Measurements from ENCODE around the gene PITX3. TPM values are rescaled to one million over a fixed set of nuclear protein-coding genes. Genes with fewer than 3 reads are reported as not detected.
"Not testable (repeated sequence)": the region's sequence is repeated elsewhere in the genome, so short reads cannot be mapped to it uniquely, and the experiment has no call there.

The PITX3 gene
- total RNA-seq, 1 experiment from 2014 or later: not detected

GRCh38 chr10:102255404-102255803 lies 14.1 kb upstream of the PITX3 start:
- DNase-seq (ENCODE audit: low spot score): no peak

DNA sequence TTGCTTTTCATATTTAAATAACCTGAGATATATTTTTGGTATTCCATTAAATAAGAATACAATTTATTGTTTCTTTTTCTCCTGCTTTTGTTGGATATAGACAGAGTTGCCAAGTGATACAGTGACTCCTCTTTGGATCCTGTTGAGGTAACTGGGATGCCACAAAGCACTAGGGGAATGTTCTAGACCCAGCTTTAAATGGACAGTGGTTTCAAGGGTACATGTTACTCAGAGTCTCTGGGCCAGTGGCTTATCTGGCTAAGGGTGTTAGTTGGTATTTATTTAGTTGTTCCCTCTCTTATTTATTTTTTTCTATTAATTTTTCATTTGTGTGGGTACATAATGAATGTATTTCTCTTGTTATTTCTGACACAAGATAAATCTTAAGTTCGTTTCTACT lies 13.1 kb upstream of the PITX3 start:
- no peak for DNase-seq (ENCODE audit: low spot score)

GRCh38 chr10:102252508-102252907 lies 11.2 kb upstream of the PITX3 start:
- DNase-seq (ENCODE audit: low spot score): not testable (repeated sequence)

GRCh38 chr10:102247734-102248133 lies 6.4 kb upstream of the PITX3 start:
- no peak for DNase-seq (ENCODE audit: low spot score)

GRCh38 chr10:102246261-102246660 lies 4.9 kb upstream of the PITX3 start:
- DNase-seq (ENCODE audit: low spot score): peak; percentile 28

- no peak for DNase-seq (ENCODE audit: low spot score)
Measured at GRCh38 chr10:102245932-102246251, 4.6 kb upstream of the PITX3 start.

DNA sequence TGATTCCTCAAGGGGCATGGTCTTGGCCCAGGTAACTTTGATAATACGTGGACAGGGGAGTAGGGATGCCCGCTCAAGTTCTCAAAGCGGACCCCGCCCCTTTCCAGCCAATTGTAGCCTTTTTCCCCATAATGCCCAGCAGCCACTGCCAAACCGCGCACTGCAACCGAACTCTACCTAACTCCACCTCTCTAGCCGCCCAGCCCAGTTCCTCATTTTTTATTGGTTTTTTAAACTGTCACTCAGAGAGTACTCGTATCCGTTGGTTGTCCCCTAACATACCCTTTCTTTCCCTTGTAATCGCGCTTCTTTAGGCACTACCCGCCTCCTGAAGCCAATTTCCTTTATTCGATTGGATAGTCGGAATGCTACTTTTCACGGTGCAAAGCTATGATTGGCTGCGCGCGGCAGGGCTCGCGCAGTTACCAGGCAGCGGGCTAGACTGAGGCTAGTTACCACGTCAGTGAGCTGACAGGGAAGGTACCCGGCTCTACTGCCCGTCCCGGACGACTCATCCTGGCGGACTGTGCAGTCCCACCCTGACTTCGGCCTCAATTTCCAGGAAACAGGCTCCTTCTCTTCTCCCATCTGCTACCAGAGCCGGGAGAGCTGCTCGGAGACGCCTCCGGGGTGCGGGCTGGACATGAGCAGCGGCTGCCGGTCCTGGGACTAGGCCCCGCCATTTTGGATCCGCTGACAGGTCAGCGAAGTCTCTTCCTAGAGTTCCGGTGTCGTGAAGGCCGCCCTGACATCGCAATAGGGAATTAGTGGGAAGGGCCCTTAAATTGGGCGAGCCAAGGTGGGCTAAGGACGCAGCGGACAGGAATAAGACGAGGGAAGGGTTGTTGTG lies 4.0 kb upstream of the PITX3 start, which contains the start of gene GBF1:
GBF1 (plus strand) TSS at position 451 of the 850 bp plus-strand sequence. CDS start 13,407 bp downstream, outside the sequence.
- peak; percentile 99 for DNase-seq (ENCODE audit: low spot score)

DNA sequence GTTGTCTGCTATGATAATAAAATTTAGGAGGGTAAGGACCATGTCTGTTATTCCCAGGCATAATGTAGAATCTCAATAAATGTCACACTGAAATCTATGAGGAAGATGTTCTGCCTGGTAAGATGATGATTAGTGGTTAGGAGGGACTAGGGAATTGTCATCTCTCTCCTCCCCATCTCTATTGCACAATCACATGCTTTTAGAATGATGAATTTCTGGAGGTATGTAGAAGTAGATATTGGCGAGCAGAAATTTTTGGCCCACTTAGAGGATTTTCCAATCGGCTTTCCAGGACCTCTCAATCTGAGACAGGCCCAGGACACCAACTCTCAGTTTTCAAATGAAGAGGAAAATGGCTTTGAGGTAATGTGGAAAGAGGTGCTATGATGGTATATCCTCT lies 2.0 kb upstream of the PITX3 start:
- DNase-seq (ENCODE audit: low spot score): no peak

DNA sequence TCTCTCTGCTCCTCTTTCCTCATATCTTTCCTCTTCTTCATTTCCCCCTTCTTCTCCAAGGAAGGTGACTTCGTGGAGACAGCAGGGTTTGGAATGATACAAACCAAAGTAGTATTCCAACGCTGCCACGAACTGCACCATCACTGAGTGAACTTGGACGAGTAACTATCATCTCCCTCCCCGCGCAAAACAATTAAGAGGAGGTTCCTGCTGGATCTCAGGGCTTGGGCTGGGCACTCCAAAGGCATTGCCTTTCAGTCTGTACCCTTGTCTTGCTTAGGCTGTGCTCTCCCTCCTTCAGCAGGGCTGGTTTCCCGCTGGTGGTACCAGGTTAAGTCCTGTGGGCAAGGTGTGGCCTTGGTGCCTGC lies 790 bp upstream of the PITX3 start:
- DNase-seq (ENCODE audit: low spot score): no peak

DNA sequence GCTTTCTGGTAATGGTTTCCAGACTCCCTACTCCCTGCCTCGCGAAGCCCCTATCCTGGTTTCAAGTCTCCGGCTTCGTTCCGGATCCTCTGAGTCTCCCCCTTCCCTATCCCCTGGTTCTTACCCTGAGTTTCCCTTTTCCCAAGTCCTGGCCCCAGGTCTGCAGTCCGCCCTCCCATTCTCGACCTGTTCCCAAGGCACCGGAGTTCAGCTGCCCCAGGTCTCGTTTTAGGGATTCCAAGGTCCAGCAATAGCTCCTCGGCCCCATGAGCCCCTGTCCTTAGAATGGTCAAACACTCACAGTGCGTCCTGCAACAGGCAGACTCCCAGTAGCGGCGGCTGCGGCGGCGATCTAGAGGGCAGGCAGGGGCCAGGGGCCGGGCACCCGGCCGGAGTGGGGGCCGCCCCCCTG lies 274 bp downstream of the PITX3 start:
- no peak for DNase-seq (ENCODE audit: low spot score)

DNA sequence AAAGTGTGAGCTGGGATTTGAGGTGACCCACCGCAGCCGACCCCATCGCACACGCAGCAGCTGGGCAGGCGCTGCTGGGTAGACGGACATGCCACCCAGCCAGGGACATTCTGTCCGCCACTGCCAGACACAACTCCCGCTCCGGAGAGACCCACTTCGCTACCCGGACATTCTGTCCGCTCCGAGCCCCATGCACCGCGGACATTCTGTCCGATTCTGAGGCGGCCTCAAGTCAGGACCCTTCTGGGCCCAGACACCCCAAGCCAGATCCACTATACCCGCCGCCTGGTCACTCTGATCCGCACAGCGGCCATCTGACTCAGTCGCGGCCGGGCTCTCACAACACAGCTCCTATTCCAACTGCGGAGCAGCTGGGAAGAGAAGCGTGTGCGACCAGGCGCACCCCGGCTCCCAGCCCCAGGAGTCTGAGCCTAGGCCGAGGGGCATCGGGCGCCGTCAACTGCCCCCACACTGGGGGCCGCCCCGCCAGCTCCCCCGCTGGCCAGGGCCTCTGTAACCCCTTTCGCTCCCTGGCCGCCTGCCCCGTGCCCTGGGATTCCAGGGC lies 763 bp downstream of the PITX3 start:
- no peak for DNase-seq (ENCODE audit: low spot score)

DNA sequence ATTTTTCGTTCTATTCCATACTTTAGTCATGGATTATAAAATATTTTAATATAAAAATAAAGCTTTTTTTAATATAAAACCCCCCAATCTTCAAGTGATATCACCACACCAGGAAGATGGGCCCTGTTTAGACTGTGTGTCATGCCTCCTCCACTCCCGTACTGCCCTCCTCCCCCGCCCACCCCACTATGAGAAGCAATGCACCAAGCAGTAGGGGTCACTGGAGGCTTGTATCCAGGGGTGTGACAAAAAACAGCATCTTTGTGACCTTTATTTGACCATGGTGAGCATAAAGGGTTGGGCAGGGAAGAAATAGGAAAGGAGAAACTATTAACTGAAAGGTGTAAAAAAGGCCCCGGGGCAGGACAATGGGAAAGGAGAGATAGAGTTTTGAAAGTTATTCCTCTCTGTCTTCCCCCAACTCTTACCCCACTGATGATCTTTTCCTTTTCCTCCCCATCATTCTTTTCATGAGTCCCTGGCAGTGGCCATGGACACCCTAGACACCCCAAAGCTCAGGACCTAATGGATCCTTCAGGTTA lies 3.5 kb downstream of the PITX3 start:
- DNase-seq (ENCODE audit: low spot score): no peak

- no peak for DNase-seq (ENCODE audit: low spot score)
Measured at GRCh38 chr10:102236006-102236405, 5.3 kb downstream of the PITX3 start.

DNA sequence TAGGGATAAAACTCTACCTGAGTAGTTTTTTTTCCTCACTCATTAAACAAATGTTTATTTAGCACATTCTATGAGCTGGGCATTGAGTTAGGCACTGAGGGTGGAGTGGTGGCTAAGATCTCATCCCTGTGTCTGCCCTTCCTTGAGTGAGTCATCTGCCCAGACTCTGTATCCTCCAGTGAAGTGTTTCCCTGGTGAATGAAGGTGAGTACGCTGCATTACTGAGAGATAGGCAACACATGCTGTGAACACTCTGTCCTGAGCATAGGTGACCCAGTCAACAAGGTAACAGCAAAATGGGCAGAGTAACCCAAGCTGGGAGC lies 5.8 kb downstream of the PITX3 start:
- DNase-seq (ENCODE audit: low spot score): peak; percentile 56

DNA sequence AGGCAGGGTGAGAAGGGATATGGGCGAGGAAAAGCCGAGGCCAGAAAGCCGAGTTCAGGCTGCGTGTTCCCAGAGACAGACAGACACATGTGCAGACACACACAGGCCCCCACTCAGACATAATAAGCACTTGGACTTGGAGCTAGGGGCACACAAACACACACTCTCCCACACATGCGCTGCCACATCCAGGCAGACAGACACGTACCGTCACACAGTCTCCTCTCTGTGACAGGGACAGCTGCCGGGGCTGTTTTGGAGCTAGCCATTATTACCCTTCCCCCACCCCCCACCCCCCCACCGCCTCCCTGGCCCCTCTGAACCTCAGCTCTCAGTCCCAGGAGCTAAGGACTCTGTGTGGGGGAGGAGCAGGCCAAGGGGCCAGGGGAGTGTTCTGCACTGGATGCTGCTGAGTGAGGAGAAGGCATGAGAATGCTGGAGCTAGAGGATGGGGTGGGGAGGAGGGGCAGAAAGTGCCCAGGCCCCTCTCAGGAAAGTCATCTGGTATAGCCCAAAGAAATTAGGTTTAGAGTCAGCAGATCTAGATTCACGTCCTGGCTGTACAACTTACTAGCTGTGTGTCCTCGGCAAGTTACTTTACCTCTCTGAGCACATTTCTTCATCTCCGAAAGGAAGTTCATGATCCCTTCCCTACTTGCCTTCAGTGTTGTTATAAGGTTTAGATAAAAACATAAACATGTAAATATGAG lies 6.3 kb downstream of the PITX3 start:
- DNase-seq (ENCODE audit: low spot score): no peak

- DNase-seq (ENCODE audit: low spot score): no peak
Measured at GRCh38 chr10:102233997-102234396, 7.3 kb downstream of the PITX3 start.

DNA sequence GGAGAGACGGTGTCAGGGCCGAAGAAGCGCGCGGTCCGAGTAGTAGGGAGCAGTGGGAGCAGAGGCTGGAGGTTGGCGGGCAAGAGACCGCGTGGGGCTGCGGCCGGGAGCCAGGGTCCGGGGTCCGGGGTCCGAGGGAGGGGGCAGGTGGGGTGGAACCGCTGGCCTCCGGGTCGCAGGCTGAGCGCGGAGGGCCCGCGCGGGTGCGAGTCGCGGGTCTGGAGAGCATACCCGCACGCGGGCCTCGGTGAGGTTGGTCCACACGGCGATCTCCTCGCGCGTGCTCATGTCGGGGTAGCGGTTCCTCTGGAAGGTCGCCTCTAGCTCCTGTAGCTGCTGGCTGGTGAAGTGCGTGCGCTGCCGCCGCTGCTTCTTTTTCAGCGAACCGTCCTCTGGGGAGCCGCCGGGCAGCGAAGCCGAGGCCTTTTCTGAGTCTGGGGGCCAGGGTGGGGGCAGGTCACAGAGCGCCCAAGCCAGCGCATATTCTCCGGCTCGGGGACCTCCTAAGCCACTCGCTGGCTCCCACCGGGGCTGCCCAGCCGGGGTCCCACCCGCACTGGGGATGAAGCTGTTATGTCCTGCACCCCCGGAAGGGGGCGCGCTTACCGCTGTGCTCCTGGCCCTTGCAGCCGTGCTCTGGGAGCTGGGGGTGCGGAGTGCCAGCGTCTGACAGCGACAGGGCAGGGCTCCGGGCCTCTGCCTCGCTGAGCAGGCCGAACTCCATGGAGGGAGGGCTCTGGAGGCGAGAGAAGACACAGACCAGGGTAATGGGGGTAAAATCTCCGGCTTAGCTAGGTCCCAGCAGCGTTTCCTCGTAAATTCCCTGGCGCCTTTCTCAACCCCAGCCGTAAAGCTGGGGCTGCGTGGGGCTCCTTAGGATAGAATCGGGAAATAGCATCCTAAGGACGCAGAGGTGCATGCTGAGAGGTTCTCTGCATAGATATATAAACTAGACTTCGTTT lies 9.7 kb downstream of the PITX3 start:
- DNase-seq (ENCODE audit: low spot score): peak; percentile 47

- DNase-seq (ENCODE audit: low spot score): no peak
Measured at GRCh38 chr10:102230861-102231356, 10.4 kb downstream of the PITX3 start.

GRCh38 chr10:102230264-102230860 lies 10.9 kb downstream of the PITX3 start:
- DNase-seq (ENCODE audit: low spot score): peak; percentile 40

DNA sequence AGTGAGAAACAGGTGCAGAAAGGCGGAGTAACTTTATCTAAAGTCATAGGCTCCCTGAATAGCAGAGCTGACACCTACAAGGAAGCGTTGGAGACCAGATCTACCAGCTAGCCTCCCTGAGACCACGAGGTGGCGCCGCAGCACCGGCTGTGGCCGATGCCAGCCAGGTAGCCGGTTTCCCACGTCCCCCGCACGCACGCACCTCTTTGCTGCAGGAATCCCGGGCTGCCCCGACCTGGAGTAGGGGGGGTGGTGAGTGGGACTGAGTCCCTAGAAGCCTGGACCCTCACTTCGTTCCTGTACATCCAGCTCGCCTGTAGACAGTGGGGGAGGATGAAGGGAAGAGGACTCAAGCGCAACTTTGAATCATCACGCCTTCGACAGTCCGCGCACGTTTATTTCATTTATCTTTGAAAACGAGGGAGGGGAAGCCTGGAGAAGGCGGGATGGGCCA lies 11.5 kb downstream of the PITX3 start:
- DNase-seq (ENCODE audit: low spot score): peak; percentile 93

DNA sequence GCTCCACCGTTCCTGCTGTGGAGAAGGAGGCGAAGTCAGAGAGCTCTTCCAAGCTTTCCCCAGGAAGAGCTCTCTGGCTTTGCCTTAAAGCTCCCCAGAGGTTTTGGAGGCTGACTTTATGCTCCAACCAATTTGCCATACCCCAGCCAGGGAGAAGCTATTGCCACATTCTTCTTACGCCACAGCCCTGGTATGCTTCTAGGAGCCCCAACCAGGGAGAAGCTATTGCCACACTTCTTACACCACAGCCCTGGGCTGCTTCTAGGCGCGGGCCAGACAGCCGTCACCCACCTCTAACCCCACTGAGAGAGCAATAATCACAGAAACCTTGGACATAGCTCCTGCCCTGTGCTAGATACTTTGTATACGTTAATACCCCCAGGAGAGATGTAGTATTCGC lies 14.3 kb downstream of the PITX3 start:
- DNase-seq (ENCODE audit: low spot score): no peak

Measured in HT-29 (cell line).